Measurements from ENCODE around the gene OR8A1. TPM values are rescaled to one million over a fixed set of nuclear protein-coding genes. Genes with fewer than 3 reads are reported as not detected.
"Not testable (repeated sequence)": the region's sequence is repeated elsewhere in the genome, so short reads cannot be mapped to it uniquely, and the experiment has no call there.

OR8A1 gene
- total RNA-seq, 2 donors from 2014 or later = not detected

DNA sequence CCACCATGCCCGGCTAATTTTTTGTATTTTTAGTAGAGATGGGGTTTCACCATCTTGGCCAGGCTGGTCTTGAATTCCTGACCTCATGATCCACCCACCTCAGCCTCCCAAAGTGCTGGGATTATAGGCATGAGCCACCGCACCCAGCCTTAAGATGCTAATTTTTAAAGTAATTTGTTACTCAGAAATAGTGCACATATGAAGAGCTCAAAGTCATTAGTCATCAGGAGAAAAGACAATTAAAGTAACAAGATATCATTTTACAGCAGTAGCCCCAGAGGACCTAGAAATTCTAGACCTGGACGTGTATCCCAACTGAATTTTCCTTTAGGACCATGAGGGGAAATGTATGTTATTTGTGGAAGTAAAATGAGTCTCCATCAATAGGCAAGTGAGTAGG is 32.9 kb downstream of the OR8A1 start:
- not testable (repeated sequence) for H3K4me3 Mint-ChIP-seq; H3K36me3 Mint-ChIP-seq; H3K9me3 Mint-ChIP-seq; DNase-seq (ENCODE audit: low spot score); ATAC-seq; H3K4me1 Mint-ChIP-seq (ENCODE audit: low read depth in 2 of 2); H3K27ac Mint-ChIP-seq
- peaks cover 22 to 33% of the 10 kb centered on the region in 2 donors for H3K27me3 Mint-ChIP-seq

DNA sequence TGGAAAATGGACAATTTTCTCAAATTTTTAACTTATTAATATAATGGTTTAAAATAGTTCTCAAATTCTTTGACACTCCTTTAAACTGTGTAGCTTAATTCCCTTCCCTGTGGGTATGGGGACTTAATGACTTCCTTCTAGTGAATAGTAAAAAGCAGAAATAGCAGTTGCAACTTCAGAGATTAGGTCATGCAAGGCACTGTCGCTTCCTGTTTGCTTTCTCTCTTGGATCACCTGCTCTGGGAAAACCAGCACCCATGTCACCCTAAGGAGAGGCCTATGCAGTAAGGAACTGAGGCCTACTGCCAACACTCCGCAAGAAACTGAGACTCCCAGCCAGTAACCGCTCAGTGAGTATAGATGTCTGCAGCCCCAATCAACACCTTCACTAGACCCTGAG is 35.9 kb downstream of the OR8A1 start:
- Mint-ChIP-seq H3K4me3 (no peak overlapping the region), H3K27me3 (peaks cover 15 to 19% of the 10 kb centered on the region in 2 donors), H3K4me1 (ENCODE audit: low read depth in 2 of 2) (no peaks in the 10 kb centered on the region), H3K9me3 (no peaks in the 10 kb centered on the region), H3K27ac (no peak overlapping the region), H3K36me3 (no peaks in the 10 kb centered on the region)
- DNase-seq (ENCODE audit: low spot score) = no peak
- no peak for ATAC-seq

DNA sequence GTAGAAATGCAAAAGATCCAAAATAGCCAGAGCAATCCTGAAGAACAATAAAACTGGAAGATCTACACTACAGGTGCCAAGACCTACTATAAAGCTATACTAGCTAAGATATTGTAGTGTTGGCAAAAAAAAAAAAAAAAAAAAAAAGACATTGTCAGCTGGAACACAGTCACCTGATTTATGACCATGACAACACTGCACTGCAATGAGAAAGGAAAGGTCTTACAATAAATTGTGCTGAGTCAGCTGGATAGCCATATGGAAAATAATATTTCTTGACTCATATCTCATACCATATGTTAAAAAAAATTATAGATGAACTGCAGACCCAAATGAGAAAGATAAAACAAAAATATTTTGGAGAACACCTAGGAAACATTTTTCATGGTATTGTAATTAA is 38.4 kb downstream of the OR8A1 start:
- ATAC-seq (no peak), DNase-seq (ENCODE audit: low spot score) (no peak)
- H3K9me3 Mint-ChIP-seq = no peaks in the 10 kb centered on the region
- H3K27me3 Mint-ChIP-seq = peaks cover 8 to 12% of the 10 kb centered on the region in 2 donors
- H3K4me3 Mint-ChIP-seq = no peak overlapping the region
- H3K36me3 Mint-ChIP-seq = no peaks in the 10 kb centered on the region
- no peak overlapping the region for H3K27ac Mint-ChIP-seq
- H3K4me1 Mint-ChIP-seq (ENCODE audit: low read depth in 2 of 2) = no peaks in the 10 kb centered on the region

DNA sequence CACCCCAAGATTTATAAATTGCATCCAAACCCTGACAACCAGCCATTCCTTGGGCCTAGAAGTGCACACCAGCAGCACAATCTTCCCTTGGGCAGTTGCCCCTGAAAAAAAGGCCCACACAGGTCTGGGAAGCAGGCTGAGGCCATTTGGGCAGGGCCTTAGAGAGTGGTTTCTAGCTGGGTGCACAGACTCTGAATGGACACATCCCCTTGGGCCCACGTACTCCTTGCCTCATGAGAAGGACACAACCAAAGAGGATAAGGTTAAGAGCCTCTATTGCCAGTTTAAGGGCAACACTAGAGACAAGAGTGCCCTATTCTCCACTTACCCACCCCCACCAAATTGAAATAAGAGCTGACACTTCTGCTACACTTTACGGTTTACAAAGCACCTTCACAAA is 40.5 kb downstream of the OR8A1 start:
- Mint-ChIP-seq H3K9me3 (no peaks in the 10 kb centered on the region), H3K27ac (no peak overlapping the region), H3K36me3 (no peaks in the 10 kb centered on the region), H3K4me1 (ENCODE audit: low read depth in 2 of 2) (no peaks in the 10 kb centered on the region), H3K27me3 (peaks cover 12 to 15% of the 10 kb centered on the region in 2 donors), H3K4me3 (no peak overlapping the region)
- ATAC-seq (peak in 1 of 2 donors; percentile 56), DNase-seq (ENCODE audit: low spot score) (no peak)

DNA sequence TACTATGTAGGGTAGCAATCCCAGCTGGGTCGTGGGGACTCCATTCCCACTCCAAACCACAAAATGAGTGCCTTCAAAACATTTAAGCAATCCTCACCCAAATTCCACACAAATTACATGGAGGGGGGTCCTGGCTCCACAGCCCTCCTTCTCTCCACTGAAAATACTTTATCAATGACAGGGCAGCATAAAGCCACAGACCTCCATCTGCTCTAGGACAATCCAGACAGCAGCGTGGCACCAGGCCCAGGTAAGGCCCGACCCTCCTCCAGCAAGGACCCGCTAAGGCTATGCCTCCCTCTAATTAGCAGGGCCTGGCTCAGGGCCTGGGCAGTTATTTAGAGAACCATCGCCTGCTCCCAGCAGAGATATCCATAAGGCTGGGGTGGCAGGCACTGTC is 41.3 kb downstream of the OR8A1 start, which contains the start of gene PANX3:
Gene PANX3, plus strand, starts transcription at position 365 of the 400 bp plus-strand sequence. CDS start 129 bp downstream, outside the sequence.
- no peaks in the 10 kb centered on the region for H3K9me3 Mint-ChIP-seq
- no peaks in the 10 kb centered on the region for H3K36me3 Mint-ChIP-seq
- no peak within 1 kb of the TSS for H3K27ac Mint-ChIP-seq
- H3K27me3 Mint-ChIP-seq = peaks cover 15 to 17% of the 10 kb centered on the region in 2 donors
- no peaks in the 10 kb centered on the region for H3K4me1 Mint-ChIP-seq (ENCODE audit: low read depth in 2 of 2)
- H3K4me3 Mint-ChIP-seq = no peak within 1 kb of the TSS
- ATAC-seq = peak; percentile 15 to 43
- DNase-seq (ENCODE audit: low spot score) = no peak

DNA sequence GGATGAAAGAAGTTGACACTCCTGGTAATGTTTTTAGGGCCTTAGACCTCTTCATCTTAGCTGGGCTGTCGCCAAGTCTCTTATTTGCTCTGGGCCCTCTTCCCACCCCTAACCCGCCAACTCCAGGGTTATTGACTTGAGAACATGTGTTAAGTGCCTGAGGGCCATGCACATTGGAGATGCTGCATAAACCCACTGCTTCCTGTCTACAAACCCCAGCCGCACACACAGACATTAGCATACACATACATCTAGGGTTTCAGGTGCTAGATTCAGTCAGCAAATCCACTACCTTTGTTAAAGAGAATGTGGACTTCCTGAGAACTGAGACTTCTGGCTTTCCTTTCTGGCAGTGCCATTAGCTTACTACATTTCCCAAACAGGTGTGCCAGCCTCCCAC is 42.2 kb downstream of the OR8A1 start:
- ATAC-seq (no peak), DNase-seq (ENCODE audit: low spot score) (no peak)
- Mint-ChIP-seq H3K4me1 (ENCODE audit: low read depth in 2 of 2) (no peaks in the 10 kb centered on the region), H3K27me3 (peaks cover 15 to 16% of the 10 kb centered on the region in 2 donors), H3K4me3 (no peak overlapping the region), H3K9me3 (no peaks in the 10 kb centered on the region), H3K27ac (no peak overlapping the region), H3K36me3 (no peaks in the 10 kb centered on the region)

DNA sequence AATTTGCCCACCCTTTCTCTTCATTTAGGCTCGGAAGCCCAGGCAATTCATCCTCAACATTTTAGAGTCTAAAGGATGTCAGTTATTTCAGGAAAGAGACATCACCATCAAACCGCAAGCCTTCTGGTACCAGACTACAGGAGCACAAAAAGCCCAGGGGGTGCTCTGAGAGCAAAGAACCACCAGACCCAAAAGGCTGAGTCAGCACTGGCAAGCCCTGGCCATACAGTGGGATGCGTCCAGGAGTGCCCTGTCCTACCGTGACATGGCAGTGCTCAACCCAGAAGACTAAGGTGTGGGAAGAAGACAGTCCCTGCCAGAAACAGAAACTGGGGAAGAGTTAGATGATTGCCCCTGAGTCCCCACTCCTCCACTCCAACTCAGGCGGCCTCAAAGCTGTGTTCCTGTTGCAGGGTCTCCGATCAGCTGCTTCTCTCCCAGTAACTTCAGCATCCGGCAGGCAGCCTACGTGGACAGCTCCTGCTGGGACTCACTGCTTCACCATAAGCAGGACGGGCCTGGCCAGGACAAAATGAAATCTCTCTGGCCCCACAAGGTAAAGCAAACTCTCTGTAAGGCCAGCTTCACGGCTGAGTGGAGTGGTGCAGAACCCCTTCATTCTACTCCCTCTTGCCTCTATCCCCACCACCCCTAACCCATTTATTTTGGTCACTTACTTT is 42.9 kb downstream of the OR8A1 start:
- no peaks in the 10 kb centered on the region for H3K9me3 Mint-ChIP-seq
- H3K36me3 Mint-ChIP-seq = no peaks in the 10 kb centered on the region
- H3K27me3 Mint-ChIP-seq = peaks cover 18 to 22% of the 10 kb centered on the region in 2 donors
- DNase-seq (ENCODE audit: low spot score) (no peak), ATAC-seq (peak in 1 of 2 donors; percentile 21)
- H3K4me1 Mint-ChIP-seq (ENCODE audit: low read depth in 2 of 2) = no peaks in the 10 kb centered on the region
- H3K27ac Mint-ChIP-seq = no peak overlapping the region
- no peak overlapping the region for H3K4me3 Mint-ChIP-seq

DNA sequence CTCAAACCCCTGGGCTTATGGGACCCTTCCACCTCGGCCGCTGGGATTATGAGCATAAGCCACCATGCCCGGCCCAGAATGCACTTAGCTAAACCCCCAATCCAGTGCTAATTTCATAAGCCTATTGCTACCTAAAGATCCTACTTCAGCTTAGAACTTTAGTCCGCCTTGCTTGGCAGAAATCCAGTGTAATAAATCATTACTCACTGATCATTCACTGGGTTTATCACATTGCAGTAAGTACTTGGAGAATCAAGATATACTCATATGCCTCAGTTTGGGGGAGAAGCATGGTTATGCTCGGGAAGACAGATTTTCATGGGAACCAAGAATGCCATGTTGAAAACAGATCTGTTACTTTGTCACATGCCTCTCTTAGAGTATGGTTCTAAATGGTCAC is 49.1 kb downstream of the OR8A1 start:
- Mint-ChIP-seq H3K27me3 (peaks cover 19 to 39% of the 10 kb centered on the region in 2 donors), H3K27ac (no peak overlapping the region), H3K36me3 (peaks cover 4% of the 10 kb centered on the region), H3K9me3 (no peaks in the 10 kb centered on the region), H3K4me1 (ENCODE audit: low read depth in 2 of 2) (peaks cover 9 to 14% of the 10 kb centered on the region in 2 donors), H3K4me3 (no peak overlapping the region)
- no peak for ATAC-seq
- no peak for DNase-seq (ENCODE audit: low spot score)

Other genes with a start within 250 kb of the OR8A1 start
- gene OR8D2, start 249.8 kb upstream of the OR8A1 start, total RNA-seq = not detected
- gene OR8B2, start 185.5 kb upstream of the OR8A1 start, total RNA-seq = not detected
- not detected for gene OR8B3, start 171.0 kb upstream of the OR8A1 start, total RNA-seq
- gene OR8B4, start 145.1 kb upstream of the OR8A1 start, total RNA-seq = not detected
- gene OR8B8, start 124.3 kb upstream of the OR8A1 start, total RNA-seq = not detected
- not detected for gene OR8B12, start 26.3 kb upstream of the OR8A1 start, total RNA-seq
- not detected for gene PANX3, start 41.4 kb downstream of the OR8A1 start, total RNA-seq
- gene TBRG1, start 52.9 kb downstream of the OR8A1 start, total RNA-seq = 10 to 100 TPM; 38.2 to 47.7 TPM
- gene SIAE, start 103.7 kb downstream of the OR8A1 start, total RNA-seq = 1 to 10 TPM; 1.8 to 2.4 TPM
- gene SPA17, start 103.9 kb downstream of the OR8A1 start, total RNA-seq = 1 to 10 TPM; 1.1 to 1.8 TPM
- 1 to 10 TPM in 1 of 2 donors, under 1 TPM in 1; 0.57 to 5.4 TPM for gene NRGN, start 169.9 kb downstream of the OR8A1 start, total RNA-seq
- gene VSIG2, start 182.3 kb downstream of the OR8A1 start, total RNA-seq = not detected
- gene ESAM, start 192.3 kb downstream of the OR8A1 start, total RNA-seq = 1 to 10 TPM in 1 of 2 donors, under 1 TPM in 1; 0.17 to 1.4 TPM
- gene MSANTD2, start 230.4 kb downstream of the OR8A1 start, total RNA-seq = 10 to 100 TPM; 10.5 to 20.4 TPM